Stimulated activated CD8-positive, alpha-beta memory T cell treated with anti-CD3 and anti-CD28 coated beads, Interleukin-15, amount 100 ng/mL, for 4 hours (primary cell): ENCODE data around the gene ZNF174.

Source experiments
- DNase-seq, 2 donors: peaks; one replicate each; pipeline ENCODE4 v3.0.0-alpha.2; 2020; ENCODE audit warnings: low read depth in 2 of 2

The ZNF174 gene

DNA sequence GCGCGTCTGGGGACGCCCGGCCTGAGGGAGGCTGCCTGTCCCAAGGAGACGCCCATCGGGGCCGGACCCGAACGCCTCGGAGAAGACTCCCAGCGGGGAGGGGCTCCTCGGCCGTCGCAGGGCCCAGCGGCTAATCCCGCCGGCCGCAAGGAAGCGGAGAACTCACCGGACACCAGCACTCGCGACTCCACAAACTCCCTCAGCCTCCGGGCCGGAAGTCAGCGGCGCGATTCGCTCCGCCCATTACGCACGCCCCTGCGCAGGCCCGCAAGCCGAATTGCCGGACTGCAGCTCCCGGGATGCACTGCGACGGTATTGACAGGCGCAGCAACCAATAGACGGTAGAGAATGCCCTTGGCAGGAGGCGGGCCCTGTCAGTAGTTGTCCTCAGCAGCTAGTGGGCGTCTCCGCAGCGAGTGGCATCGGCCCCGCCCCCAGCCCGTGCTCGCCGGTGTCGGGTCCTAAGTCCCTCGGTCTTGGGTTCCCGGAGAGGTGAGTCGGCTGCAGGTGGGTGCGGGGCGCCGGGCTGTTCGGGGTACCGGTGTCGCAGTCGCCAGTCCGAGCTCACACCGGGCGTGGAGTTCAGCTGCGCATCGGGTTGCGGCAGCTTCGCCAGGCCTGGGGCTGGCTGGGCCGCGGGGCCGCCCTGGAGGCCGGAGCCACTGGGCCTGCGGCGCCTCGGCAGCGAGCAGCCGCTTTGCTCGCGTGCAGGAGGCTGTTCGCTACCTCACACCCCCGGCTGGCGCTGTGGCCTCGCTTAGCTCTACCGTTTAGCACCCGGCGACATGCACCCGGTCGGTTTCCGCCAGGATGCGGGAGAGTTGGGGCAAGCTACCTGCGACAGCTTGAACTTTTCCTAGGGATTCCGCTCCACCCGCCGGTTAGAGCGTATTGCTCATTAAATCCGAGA, at the start of gene ZNF174, which contains the start of gene ZSCAN32:
Gene ZNF174 (plus strand): TSS at position 437 of the 910 bp plus-strand sequence. CDS start 790 bp downstream, outside the sequence.
Gene ZSCAN32 (minus strand): TSS at position 226 of the 910 bp plus-strand sequence. CDS start 3,447 bp downstream, outside the sequence.
- peak; percentile 97 for DNase-seq

DNA sequence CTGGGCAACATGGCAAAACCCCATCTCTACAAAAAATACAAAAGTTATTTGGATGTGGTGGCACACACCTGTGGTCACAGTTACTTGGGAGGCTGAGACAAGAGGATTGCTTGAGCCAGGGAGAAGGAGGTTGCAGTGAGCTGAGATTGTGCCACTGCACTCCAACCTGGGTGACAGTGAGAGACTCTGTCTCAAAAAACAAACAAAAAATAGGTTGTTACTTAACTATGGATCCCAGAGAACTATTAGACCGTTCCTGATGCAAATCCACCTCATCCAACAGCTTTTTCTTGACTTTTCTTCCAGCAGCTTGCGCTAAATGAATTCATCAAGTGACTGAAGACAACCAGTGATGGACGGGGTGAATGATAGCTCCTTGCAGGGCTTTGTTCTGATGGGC, 45.4 kb upstream of the ZNF174 start, which contains the start of gene OR2C1:
Gene OR2C1 (plus strand): TSS at position 301 of the 400 bp plus-strand sequence. CDS start 52 bp downstream, at position 353.
- no peak for DNase-seq

DNA sequence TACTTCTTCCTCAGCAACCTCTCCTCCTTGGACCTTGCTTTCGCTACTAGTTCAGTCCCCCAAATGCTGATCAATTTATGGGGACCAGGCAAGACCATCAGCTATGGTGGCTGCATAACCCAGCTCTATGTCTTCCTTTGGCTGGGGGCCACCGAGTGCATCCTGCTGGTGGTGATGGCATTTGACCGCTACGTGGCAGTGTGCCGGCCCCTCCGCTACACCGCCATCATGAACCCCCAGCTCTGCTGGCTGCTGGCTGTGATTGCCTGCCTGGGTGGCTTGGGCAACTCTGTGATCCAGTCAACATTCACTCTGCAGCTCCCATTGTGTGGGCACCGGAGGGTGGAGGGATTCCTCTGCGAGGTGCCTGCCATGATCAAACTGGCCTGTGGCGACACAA, 44.9 kb upstream of the ZNF174 start:
- no peak for DNase-seq

- DNase-seq: no peak
These were observed 42.1 kb upstream of the ZNF174 start for GRCh38 chr16:3358871-3359270.

GRCh38 chr16:3362931-3363330, 38.1 kb upstream of the ZNF174 start:
- DNase-seq: no peak

- no peak for DNase-seq
These were observed 37.2 kb upstream of the ZNF174 start for GRCh38 chr16:3363793-3364192.

DNA sequence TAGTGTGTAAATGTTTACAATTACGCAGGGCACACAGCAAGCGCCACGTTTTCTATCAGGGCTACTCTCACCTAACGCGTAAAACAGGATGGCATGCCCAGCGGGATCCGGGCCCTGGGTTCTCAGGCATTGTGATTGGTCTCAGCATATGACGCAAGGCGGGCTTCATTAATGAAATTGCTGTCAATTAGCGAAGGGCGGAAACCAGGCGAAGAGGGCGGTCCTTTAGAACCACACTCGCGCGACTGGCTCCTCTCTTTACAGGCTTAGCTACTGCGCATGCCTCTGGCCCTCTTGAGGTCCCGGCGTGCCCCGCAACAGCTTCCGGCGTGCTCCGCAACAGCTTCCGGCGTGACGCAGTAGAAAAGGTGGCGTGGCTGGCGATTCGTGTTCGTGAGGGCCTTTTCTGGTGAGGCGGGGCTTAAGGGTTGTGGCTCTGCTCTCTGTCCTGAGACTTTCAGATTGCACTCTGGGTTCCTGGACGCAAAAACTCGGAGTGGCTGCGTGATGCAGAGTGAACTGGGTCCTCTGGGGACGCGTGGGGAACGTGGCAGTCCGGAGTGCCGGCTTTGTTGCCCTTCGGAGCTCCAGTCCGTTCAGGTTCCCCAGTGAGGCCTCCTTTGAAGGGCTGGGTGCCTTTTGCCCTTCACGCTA, 36.1 kb upstream of the ZNF174 start:
- peak; percentile 69 to 80 for DNase-seq

- no peak for DNase-seq
These were observed 31.9 kb upstream of the ZNF174 start for GRCh38 chr16:3369073-3369472.

DNA sequence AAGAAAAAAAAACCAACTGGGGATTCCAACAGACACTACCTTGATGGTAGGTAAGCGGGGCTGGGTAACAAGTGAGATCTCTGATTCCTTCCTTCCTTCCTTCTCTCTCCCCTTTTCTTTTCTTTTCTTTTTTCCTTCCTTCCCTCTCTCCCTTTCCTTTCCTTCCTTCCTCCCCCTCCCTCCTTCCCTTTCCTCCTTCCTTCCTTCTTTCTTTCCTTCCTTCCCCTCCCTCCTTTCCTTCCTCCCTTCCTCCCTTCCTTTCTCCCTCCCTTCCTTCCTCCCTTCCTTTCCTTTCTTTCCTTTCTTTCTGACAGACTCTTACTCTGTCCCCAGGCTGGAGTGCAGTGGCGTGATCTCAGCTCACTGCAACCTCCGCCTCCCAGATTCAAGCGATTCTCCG, 25.3 kb upstream of the ZNF174 start:
- no peak for DNase-seq

DNA sequence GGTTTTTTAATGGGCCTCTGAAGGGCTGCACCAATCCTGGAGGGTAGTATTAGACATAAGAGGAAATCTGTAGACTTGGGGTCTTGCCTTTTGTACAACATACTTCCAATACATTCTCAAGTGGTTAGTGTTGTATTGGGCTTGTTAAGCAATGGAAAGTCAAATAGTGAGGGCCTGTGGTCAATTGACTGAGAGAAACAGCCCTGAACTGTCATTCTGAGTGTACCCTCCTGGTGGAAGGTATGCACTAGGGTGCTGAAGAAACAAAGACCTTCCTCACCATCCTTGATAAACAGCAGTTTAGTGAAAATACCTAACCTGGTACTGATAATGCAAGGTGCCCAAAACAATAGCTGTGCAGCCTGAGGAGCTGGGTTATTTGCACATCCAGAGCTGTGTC, 23.1 kb upstream of the ZNF174 start:
- no peak for DNase-seq

- no peak for DNase-seq
These were observed 18.0 kb upstream of the ZNF174 start for GRCh38 chr16:3383045-3383448.

DNA sequence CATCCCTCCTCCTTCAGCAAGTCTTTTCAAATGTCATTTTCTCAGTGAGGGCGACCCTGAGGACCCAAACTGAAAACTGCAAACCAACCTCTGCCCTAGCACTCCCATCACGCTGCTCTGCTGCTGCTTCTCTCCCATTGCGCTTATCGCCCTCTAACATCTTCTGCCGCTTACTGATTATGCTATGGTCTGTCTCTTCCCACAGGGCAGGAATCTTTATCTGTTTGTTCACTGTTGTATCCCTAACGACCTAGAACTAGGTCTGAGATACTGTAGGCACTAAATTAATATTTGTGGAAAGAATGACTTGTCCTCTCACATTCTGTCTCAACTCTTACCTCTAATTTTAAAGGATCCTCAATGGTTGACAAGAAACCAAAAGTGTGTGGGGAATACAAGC, 12.7 kb upstream of the ZNF174 start:
- no peak for DNase-seq

GRCh38 chr16:3389663-3390338, 11.2 kb upstream of the ZNF174 start:
- no peak for DNase-seq

- DNase-seq: no peak
These were observed 603 bp upstream of the ZNF174 start for GRCh38 chr16:3400446-3400778.

DNA sequence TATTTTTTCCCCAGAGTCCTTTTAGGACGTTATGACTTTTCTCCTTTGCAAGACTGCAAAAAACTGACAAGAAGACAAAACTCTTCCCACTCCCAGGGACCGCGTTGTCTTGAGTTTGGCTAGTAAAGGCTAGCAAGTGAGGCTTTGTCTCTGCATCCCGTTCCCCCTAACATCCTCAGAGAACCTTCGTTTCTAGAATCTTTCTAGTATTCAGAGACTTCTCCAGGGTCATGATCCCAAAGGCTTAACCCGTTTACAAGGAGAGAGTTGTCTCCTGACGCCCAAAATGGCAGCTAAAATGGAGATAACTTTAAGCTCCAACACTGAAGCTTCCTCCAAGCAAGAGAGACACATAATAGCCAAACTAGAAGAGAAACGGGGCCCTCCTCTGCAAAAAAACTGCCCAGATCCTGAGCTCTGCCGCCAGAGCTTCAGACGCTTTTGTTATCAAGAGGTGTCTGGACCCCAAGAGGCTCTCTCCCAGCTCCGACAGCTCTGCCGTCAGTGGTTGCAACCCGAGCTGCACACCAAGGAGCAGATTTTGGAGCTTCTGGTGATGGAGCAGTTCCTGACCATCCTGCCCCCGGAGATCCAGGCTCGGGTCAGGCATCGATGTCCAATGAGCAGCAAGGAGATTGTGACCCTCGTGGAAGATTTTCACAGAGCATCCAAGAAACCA, 843 bp downstream of the ZNF174 start:
- no peak for DNase-seq

DNA sequence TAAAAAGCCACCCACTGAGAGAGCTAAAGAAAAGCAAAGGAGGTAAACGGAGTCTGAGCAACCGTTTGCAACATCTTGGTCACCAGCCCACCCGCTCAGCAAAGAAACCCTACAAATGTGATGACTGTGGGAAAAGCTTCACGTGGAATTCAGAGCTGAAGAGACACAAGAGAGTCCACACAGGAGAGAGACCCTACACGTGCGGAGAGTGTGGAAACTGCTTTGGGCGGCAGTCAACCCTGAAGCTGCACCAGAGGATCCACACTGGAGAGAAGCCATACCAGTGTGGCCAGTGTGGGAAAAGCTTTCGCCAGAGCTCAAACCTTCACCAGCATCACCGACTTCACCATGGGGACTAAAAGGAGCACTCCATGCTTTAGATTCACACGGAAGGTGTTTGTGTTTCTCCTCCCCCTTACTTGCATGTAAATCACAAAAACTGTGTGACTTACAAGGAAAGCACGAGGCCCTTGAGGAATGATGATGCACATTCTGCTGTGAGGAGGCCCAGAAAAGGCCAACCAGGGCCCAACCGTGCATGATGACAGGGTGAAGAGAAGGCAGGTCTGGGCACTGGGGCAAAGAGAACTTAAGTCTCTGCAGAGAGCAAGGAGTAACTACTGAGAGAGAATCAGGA, 7.7 kb downstream of the ZNF174 start:
- no peak for DNase-seq

DNA sequence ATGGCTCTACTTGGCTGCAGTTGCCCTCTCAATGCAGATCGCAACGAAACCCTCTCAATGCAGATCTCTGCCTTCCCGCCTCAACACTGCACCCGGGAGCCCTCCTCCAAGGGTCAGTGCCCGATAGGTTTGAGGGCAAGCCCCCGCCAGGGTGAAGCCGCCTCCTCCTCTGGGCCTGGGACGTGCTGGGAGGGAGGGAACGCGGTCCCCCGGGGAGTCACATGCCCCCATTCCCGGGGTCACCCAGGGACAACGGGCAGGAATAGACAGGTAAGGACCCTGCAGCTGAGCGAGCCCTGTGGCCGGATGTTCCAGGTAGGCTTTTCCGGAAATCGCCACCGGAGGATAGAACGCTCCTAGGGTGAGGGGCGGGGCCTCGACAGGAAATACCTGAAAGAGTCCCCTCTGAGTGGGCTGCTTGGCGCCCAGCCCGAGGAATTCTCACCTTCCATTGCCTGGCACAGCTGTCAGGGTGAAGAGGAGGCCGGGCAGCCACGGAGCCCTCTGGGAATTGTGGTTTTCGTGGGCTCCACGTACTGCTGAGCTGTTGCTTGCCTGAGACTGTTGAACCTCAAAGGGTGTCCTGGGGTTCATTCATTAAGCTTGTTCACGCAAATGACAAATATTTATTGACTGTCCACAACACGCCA, 12.8 kb downstream of the ZNF174 start:
- no peak for DNase-seq

GRCh38 chr16:3431779-3432219, 30.8 kb downstream of the ZNF174 start:
- peak; percentile 18 to 19 for DNase-seq

- no peak for DNase-seq
These were observed 33.4 kb downstream of the ZNF174 start for GRCh38 chr16:3434373-3434772.

DNA sequence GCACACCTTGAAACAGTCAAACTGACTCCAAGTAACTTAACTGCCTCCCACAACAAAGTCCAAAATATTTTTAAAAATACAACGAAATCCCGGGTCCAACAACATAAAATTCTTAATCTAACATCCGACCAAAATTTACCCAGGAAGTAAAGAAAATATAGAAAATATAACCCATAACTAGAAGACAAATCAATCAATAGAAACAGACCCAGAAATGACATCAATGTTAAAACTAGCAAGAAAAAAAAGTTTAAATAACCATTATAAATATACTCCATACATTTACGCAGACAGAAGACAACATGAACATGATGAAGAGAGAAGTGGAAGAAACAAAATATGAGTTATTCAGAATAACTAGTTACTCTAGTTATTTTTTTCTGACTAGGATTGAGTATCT, 38.6 kb downstream of the ZNF174 start:
- no peak for DNase-seq
